ENCODE measurements around the gene SAMMSON.

The SAMMSON gene

GRCh38 chr3:70011582-70011981 lies 12.0 kb downstream of the SAMMSON start:
- DNase-seq (ENCODE audit: low spot score), result no peak

DNA sequence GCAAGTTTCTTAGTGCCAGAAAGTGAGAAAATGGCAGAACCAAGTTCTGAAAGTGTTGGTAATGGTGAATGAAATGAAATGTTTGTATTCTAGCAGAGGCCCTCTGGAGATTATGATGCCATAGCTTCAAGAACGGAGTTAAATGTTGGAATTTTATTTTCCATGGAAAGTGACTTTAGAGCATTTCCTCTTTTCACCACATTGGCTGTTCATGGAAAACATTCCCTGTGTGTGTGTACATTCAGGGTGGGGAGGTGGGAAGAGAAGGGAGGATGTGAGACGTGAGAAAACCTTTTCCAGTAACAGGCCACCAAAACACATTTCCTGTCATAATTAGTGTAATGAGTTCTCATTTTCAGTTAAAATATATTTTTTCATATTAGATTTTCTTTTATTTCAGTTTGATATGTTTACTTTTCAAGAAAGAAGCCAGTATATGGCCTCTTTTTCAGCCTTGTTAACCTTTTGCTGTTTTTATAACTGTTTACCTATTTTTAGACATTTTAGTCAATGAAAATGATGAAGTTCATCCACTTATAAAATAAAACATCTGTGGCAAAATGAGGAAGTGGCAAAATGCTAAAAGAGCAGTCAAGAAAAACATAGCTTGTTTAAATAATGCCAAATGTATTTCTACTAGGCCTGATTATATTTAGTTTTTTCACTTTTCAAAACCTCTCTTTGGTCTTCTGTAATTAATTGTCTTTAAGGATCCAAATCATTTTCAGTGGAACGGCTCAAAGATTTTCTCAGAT lies 21.6 kb downstream of the SAMMSON start:
- no peak for DNase-seq (ENCODE audit: low spot score)

DNA sequence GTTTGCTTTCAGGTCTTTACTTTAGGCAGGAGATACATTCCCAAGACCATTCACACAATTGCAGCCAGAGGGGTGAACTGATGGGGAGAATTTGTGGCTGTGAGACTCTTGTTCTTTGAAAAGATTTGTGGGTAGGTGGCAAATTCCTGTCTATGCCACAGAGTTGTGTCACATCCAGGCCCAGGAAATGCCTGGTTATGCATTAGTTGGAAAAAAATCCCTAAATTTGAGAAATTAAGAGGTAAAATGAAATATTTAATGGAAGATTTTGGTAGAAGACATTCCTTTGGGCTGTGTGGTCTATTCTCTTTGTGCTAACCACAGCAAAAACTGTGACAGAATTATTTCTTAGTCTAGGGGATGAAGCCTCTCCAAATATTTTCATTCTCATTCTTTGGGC lies 28.8 kb downstream of the SAMMSON start:
- no peak for DNase-seq (ENCODE audit: low spot score)

GRCh38 chr3:70038693-70039092 lies 39.2 kb downstream of the SAMMSON start:
- DNase-seq (ENCODE audit: low spot score), result no peak

GRCh38 chr3:70040386-70040785 lies 40.9 kb downstream of the SAMMSON start:
- DNase-seq (ENCODE audit: low spot score), result no peak

- DNase-seq (ENCODE audit: low spot score), result no peak
Measured at GRCh38 chr3:70042641-70043040, 43.1 kb downstream of the SAMMSON start.

- no peak for DNase-seq (ENCODE audit: low spot score)
Measured at GRCh38 chr3:70049761-70050160, 50.2 kb downstream of the SAMMSON start.

GRCh38 chr3:70053293-70053692 lies 53.8 kb downstream of the SAMMSON start:
- peak; percentile 7 for DNase-seq (ENCODE audit: low spot score)

- no peak for DNase-seq (ENCODE audit: low spot score)
Measured at GRCh38 chr3:70056081-70056480, 56.5 kb downstream of the SAMMSON start.

- DNase-seq (ENCODE audit: low spot score), result no peak
Measured at GRCh38 chr3:70057426-70057825, 57.9 kb downstream of the SAMMSON start.

DNA sequence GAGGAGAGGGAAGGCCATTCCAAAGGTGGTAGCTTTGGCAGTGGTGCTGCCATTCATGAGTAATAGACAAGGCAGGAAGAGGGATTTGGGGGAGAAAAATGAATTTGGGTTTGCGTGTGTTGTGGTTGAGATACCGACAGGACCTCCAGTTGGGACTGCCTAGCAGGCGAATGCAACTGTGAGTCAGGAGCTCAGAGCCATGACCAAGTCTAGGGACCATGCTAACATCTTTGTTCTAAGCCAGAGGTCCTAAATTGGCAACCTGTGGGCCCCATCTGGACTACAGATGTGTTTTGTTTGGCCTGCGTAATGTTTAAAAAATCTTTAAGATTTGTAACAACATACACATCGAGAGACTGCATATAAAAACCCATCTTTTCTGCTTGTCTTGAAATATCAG lies 61.6 kb downstream of the SAMMSON start:
- DNase-seq (ENCODE audit: low spot score), result no peak

DNA sequence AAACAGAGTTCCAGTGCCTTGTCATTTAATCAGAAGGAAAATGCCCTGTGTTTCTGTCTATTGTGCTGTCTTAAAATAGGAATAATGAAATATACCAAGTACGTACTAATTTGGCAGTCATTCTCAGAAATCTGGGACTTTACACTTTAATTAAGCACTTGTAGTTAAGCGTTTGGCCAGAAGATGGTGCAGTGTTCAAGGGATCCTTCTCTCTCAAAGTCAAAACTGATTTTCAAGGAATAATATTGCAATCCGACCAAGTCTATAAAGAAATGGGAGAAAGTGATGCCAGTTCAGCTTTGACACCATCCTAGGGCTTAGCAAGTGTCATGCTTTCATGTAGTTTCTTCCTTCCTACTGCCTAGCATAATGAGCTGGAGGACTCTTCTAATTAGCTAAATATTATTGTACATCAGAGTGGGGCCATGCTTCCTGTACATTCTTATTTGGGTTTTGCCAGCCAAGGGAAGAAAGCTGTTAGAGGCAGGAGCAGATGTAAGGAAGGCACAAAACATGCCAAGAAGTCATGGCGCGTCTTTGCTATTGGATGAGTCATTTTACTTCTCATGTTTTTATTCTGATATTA lies 64.8 kb downstream of the SAMMSON start:
- DNase-seq (ENCODE audit: low spot score), result peak; percentile 6

- no peak for DNase-seq (ENCODE audit: low spot score)
Measured at GRCh38 chr3:70065696-70066253, 66.2 kb downstream of the SAMMSON start.

DNA sequence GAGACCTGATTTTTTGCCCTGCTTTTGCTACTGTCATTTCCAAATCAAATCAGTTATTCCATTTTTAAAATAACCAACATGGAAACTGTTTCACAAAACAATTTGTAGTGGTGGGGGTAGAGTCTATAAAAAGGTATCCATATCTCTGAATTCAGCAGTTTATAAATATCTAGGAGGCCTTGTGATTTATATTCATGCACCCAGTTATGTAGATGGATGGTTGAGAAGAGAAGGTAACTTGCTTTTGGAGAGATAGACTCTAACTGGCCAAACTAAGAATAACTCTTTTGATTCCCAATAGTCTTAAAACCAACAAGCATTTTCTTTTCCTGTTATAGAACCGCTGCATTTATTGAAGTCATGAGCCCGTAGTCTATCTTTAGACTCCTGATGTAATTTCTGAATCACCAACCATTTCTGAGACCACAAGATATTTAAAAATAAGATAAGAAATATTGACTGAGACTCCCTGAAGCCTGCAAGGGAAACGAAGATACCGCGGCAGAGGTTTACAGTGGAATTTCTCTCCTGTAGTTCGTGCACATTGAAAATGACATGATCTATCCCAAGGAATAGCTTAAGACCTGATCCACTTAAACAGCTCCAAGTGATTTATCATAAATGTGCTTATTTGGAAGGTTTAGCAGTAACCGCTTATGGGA lies 68.5 kb downstream of the SAMMSON start:
- no peak for DNase-seq (ENCODE audit: low spot score)

DNA sequence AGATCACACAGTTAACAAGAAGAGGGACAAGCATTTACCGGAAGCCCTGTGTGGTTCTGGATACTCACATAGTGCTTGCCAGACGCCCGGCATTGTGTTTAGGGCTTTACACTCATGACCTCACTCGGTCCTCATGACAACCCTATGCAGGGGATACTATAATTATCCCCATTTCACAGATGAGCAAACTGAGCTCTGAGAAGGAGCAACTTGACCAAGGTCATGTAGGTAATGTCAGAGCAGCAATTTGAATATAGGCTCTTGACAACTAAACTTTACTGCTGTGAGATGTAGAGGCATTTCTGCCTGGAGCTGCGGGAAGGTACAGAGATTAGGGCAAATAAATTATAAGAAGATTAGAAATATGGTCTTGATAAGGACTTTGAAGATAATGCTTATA lies 70.0 kb downstream of the SAMMSON start:
- no peak for DNase-seq (ENCODE audit: low spot score)

GRCh38 chr3:70071138-70071537 lies 71.6 kb downstream of the SAMMSON start:
- no peak for DNase-seq (ENCODE audit: low spot score)

DNA sequence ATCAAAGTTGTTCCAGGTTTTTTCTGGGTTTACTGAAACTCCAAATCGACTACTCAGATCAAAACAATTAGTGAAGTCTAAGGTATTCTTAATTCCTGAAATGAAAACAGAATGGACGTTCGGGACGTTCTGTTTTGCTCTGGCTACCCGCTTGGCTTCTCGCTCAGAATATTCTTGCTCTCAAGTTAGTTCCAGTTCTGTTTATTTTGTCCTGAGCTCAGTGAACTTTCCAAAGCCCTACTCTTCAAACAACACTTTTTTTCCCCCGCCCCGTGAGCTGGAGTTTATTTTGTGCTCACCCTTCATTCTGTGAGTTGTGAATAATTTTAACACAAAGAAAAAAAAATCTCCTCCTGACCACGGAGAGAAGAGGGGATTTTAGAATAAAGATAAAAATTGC lies 72.6 kb downstream of the SAMMSON start:
- DNase-seq (ENCODE audit: low spot score), result no peak

DNA sequence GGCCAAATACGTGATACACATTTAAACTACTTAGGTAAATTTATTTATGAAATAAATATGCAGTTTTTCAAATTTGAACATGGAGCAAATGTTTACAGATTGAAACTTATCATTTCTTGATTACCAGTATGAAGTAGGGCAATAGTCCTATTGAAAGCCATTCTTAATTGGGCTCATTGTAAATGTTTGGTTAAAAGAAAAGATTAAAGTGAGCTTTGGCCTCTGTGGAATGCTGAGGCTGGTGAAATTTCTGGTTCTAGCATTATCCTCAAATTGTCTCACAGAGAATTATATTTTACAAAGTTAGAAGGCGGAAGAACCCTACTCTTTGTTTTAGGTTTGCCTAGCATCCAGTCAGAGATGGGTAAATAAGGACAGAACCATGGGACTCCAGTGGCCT lies 73.2 kb downstream of the SAMMSON start:
- DNase-seq (ENCODE audit: low spot score), result no peak

GRCh38 chr3:70075101-70075500 lies 75.6 kb downstream of the SAMMSON start:
- no peak for DNase-seq (ENCODE audit: low spot score)

GRCh38 chr3:70076396-70076795 lies 76.9 kb downstream of the SAMMSON start:
- no peak for DNase-seq (ENCODE audit: low spot score)

GRCh38 chr3:70078778-70079177 lies 79.2 kb downstream of the SAMMSON start:
- no peak for DNase-seq (ENCODE audit: low spot score)

DNA sequence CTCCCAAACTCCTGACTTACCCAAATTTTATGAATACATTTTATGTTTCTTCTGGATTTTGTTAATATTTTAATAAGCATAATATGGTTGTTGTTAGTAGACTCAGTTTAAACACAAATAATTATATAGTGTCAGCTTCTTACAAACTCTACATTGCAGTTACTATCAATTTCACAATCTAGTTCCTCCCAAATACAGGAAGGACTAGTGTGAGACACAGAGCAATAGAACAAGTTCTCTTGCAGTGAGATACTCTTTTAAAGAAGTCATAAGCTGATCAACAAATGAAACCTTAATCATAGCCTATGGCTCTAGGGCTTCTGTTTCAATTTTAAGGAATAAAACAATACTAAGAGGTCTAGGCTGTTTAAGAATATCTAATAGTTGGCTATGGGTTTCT lies 86.1 kb downstream of the SAMMSON start:
- DNase-seq (ENCODE audit: low spot score), result no peak

GRCh38 chr3:70086336-70086735 lies 86.8 kb downstream of the SAMMSON start:
- DNase-seq (ENCODE audit: low spot score), result no peak

Measured in activated CD4-positive, alpha-beta T cell treated with anti-CD3 and anti-CD28 coated beads, Interleukin-2, Interleukin-4, amounts not matched to agents 100 ng/mL and 50 ng/mL, durations not matched to agents 16 hours and 8 hours (primary cell).